PC-3 (cell line): Measurements from ENCODE around the gene KCNH4. TPM values are rescaled to one million over a fixed set of nuclear protein-coding genes. Genes with fewer than 3 reads are reported as not detected.

Source experiments
- ATAC-seq: fragments of 200-7000 bp; cut with Tn5 transposase; 2 replicates; pipeline ENCODE4 v1.9.1; 2020; ENCODE audit warnings: mild to moderate bottlenecking, moderate library complexity
- BruUV-seq: library from RNA; stranded (reverse); fragments of 400-500 nt; replicated peaks from 2 replicates; lab custom pipeline; 2021; lab: Mats Ljungman, UMichigan
- CTCF ChIA-PET: fragments of 300-600 bp; sonication (Branson Sonifier 250); formaldehyde crosslinking; loops from one replicate; lab custom pipeline; 2022; ENCODE audit warnings: antibody characterized with exemption; lab: Charles Lee
- POLR2A ChIA-PET: fragments of 300-600 bp; sonication (Branson Sonifier 250); formaldehyde crosslinking; loops from one replicate; lab custom pipeline; 2022; ENCODE audit warnings: antibody characterized with exemption; ENCODE audit not compliant: unreplicated experiment; lab: Charles Lee
- DNase-seq: peaks from one replicate; pipeline ENCODE4 v3.0.0-alpha.2; 2015
- H2AFZ ChIP-seq: fragments of 300-600 bp; sonication (generic); 2 replicates; pipeline ENCODE4 v1.6.0; 2016; ENCODE audit warnings: antibody characterized with exemption, low read length
- H3F3A ChIP-seq: fragments of 300-600 bp; sonication (generic); one replicate; pipeline ENCODE4 v1.6.0; 2017; ENCODE audit warnings: antibody characterized with exemption, low read length, control low read depth, mild to moderate bottlenecking; ENCODE audit not compliant: unreplicated experiment
- H3K27ac ChIP-seq: fragments of 300-600 bp; sonication (generic); 2 replicates; pipeline ENCODE4 v1.5.1; 2016; ENCODE audit warnings: mild to moderate bottlenecking, low read length
- H3K27me3 ChIP-seq: fragments of 300-600 bp; sonication (generic); 2 replicates; pipeline ENCODE4 v1.6.1; 2016; ENCODE audit warnings: low read length, mixed read lengths
- H3K36me3 ChIP-seq: fragments of 300-600 bp; sonication (generic); 2 replicates; pipeline ENCODE4 v1.6.1; 2016; ENCODE audit warnings: low read depth, mixed run types, low read length, mixed read lengths
- H3K4me1 ChIP-seq: fragments of 300-600 bp; sonication (generic); 2 replicates; pipeline ENCODE4 v1.5.1; 2016; ENCODE audit warnings: low read length; ENCODE audit not compliant: insufficient read depth
- H3K4me2 ChIP-seq: fragments of 300-600 bp; sonication (generic); 2 replicates; pipeline ENCODE4 v1.6.0; 2016; ENCODE audit warnings: low read length
- H3K4me3 ChIP-seq: fragments of 300-600 bp; sonication (generic); 2 replicates; pipeline ENCODE4 v1.5.1; 2016; ENCODE audit warnings: mild to moderate bottlenecking, low read length, mixed read lengths
- H3K79me2 ChIP-seq: fragments of 300-600 bp; sonication (generic); 2 replicates; pipeline ENCODE4 v1.6.1; 2017; ENCODE audit warnings: low read length, mixed read lengths
- H3K9ac ChIP-seq: fragments of 300-600 bp; sonication (generic); 2 replicates; pipeline ENCODE4 v1.6.0; 2016; ENCODE audit warnings: mild to moderate bottlenecking, low read length
- H3K9me2 ChIP-seq: fragments of 300-600 bp; sonication (generic); replicated peaks from 2 replicates; pipeline ENCODE4 v1.6.1; 2016; ENCODE audit warnings: mixed run types, low read length, mixed read lengths
- H3K9me3 ChIP-seq: fragments of 300-600 bp; sonication (generic); 2 replicates; pipeline ENCODE4 v1.6.1; 2016; ENCODE audit warnings: low read length, mixed read lengths
- H4K20me1 ChIP-seq: fragments of 300-600 bp; sonication (generic); 2 replicates; pipeline ENCODE4 v1.6.1; 2016; ENCODE audit warnings: low read length, mixed read lengths
- EZH2 ChIP-seq: fragments of 300-600 bp; sonication (generic); IDR thresholded peaks from one replicate; pipeline ENCODE4 v1.6.1; 2017; ENCODE audit warnings: antibody characterized with exemption, mild to moderate bottlenecking, low read length; ENCODE audit not compliant: unreplicated experiment
- EZH2phosphoT487 ChIP-seq: fragments of 300-600 bp; sonication (generic); IDR thresholded peaks from 2 replicates; pipeline ENCODE4 v1.6.1; 2018; ENCODE audit warnings: mild to moderate bottlenecking, antibody characterized with exemption, low read length, borderline replicate concordance
- intact Hi-C: fragments of 100-400 bp; cut with micrococcal nuclease; formaldehyde crosslinking; loops from 2 replicates; pipeline ENCODE4 v1.9.0; 2023
- total RNA-seq: library from RNA; depleted of rRNA; stranded (reverse); fragments of >200 nt; gene quantifications from 2 replicates; pipeline ENCODE4 v1.2.3, GENCODE V29; 2014
- TF ChIP-seq, protein P1 (sequence below): fragments of 300-600 bp; sonication (generic); conservative IDR thresholded peaks from 2 replicates; pipeline ENCODE4 v1.5.1; 2017; ENCODE audit warnings: antibody characterized with exemption, low read depth, mild to moderate bottlenecking, low read length

Gene KCNH4
- total RNA-seq, 1 experiment from 2014 or later = not detected

DNA sequence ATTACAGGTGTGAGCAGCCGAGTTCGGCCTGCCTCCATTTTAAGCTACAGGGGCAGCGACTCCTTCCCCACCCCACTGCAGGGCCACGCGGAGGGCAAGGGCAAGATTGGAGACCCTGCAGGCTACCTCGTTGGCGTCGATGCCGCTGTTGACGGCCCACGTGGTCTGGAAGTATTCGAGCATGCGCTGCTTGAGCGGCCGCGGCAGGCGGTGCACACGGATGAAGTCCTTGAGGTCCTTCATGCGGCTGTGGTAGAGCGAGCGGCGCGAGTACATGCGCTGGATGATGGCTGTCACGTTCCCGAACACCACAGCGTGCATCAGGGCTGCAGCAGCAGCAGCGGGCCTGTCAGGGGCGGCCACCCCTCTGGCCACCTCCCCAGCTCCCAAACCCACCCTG is 11.6 kb downstream of the KCNH4 start:
- Histone ChIP-seq H3K4me2 (no peak overlapping the region), H3K36me3 (no peaks in the 10 kb centered on the region), H3K27ac (no peak overlapping the region), H3F3A (no peaks in the 10 kb centered on the region), H4K20me1 (no peaks in the 10 kb centered on the region), H3K9ac (no peak overlapping the region), H3K79me2 (no peaks in the 10 kb centered on the region), H3K4me1 (no peaks in the 10 kb centered on the region), H3K9me2 (no peaks in the 10 kb centered on the region), H2AFZ (no peak overlapping the region), H3K27me3 (no peaks in the 10 kb centered on the region), H3K9me3 (no peaks in the 10 kb centered on the region), H3K4me3 (no peak overlapping the region)
- BruUV-seq = no TSS peak
- ChIA-PET POLR2A (no interaction called here), CTCF (no interaction called here)
- intact Hi-C loops = no loop called here
- no peak for ATAC-seq
- DNase-seq = no peak
- no peak for TF ChIP-seq EZH2
- no peak for TF ChIP-seq EZH2phosphoT487
- TF ChIP-seq, protein P1, sequence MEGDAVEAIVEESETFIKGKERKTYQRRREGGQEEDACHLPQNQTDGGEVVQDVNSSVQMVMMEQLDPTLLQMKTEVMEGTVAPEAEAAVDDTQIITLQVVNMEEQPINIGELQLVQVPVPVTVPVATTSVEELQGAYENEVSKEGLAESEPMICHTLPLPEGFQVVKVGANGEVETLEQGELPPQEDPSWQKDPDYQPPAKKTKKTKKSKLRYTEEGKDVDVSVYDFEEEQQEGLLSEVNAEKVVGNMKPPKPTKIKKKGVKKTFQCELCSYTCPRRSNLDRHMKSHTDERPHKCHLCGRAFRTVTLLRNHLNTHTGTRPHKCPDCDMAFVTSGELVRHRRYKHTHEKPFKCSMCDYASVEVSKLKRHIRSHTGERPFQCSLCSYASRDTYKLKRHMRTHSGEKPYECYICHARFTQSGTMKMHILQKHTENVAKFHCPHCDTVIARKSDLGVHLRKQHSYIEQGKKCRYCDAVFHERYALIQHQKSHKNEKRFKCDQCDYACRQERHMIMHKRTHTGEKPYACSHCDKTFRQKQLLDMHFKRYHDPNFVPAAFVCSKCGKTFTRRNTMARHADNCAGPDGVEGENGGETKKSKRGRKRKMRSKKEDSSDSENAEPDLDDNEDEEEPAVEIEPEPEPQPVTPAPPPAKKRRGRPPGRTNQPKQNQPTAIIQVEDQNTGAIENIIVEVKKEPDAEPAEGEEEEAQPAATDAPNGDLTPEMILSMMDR = no peak

DNA sequence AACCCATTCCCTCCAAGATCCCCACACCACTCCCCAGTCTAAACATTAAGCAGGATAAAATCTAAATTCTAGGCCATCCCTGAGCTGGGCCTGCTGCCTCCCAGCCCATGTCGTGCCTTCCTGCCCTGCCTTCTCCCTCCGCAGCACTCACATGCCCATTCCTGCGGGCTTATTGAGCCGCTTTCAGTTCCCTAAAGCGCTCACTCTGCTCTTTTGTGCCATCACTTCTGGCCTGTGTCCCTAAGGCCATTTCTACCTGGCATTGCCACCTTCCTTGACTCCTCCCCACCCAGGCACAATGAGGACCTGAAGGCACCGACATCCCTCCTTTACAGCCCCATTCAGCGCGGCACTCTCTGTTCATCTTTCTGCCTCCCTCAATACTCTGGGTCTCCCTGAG is 13.1 kb downstream of the KCNH4 start:
- ChIA-PET POLR2A (no interaction called here), CTCF (no interaction called here)
- no peaks in the 10 kb centered on the region for H3K79me2 ChIP-seq
- H3K27ac ChIP-seq = no peak overlapping the region
- no TSS peak for BruUV-seq
- intact Hi-C loops = no loop called here
- DNase-seq (no peak), ATAC-seq (no peak)
- H3K9ac ChIP-seq = no peak overlapping the region
- no peaks in the 10 kb centered on the region for H3K36me3 ChIP-seq
- H3K4me2 ChIP-seq = no peak overlapping the region
- no peaks in the 10 kb centered on the region for H3K4me1 ChIP-seq
- H3K27me3 ChIP-seq = no peaks in the 10 kb centered on the region
- H3K9me2 ChIP-seq = no peaks in the 10 kb centered on the region
- H3F3A ChIP-seq = no peaks in the 10 kb centered on the region
- no peak overlapping the region for H3K4me3 ChIP-seq
- no peak overlapping the region for H2AFZ ChIP-seq
- no peaks in the 10 kb centered on the region for H3K9me3 ChIP-seq
- no peaks in the 10 kb centered on the region for H4K20me1 ChIP-seq
- TF ChIP-seq, protein P1 = no peak
- TF ChIP-seq EZH2 (no peak), EZH2phosphoT487 (no peak)

DNA sequence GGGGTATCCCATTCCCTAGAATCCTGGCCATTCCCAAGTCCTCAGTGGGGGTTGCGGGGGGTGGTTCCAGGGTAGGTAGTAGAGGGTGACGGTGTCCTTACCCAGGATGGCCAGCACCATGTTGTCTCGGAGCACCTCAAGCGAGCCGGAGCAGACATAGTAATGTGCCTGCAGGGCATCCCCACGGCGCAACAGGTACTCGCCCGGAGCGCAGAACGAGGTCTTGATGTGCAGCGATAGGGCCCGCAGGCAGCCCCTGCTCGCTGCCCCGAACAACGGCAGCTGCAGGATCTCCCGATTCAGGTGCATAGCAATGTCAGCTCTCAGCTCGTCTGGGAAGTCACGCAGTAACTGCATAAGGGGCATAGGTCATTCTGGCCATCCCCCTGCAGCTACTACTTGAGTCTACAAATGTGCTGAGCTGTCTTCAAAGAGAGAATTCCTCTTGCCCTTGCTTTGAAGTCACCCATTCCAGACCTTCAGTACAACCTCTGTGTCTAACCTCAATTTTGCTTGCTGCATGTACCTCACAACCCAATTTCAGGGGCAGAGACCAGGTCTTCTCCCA is 14.7 kb downstream of the KCNH4 start:
- ChIA-PET CTCF (no interaction called here), POLR2A (no interaction called here)
- H3K9ac ChIP-seq = no peak overlapping the region
- intact Hi-C loops = no loop called here
- H3K4me1 ChIP-seq = no peaks in the 10 kb centered on the region
- no peaks in the 10 kb centered on the region for H3F3A ChIP-seq
- no peaks in the 10 kb centered on the region for H3K9me3 ChIP-seq
- no peaks in the 10 kb centered on the region for H3K79me2 ChIP-seq
- H3K4me2 ChIP-seq = no peak overlapping the region
- H3K27ac ChIP-seq = no peak overlapping the region
- no peak for ATAC-seq
- BruUV-seq = no TSS peak
- no peaks in the 10 kb centered on the region for H4K20me1 ChIP-seq
- no peak for TF ChIP-seq EZH2
- no peak overlapping the region for H3K4me3 ChIP-seq
- no peaks in the 10 kb centered on the region for H3K27me3 ChIP-seq
- H2AFZ ChIP-seq = no peak overlapping the region
- DNase-seq = no peak
- H3K36me3 ChIP-seq = no peaks in the 10 kb centered on the region
- no peaks in the 10 kb centered on the region for H3K9me2 ChIP-seq
